Panc1 (cell line): ENCODE data around the gene PARD6G. TPM values are rescaled to one million over a fixed set of nuclear protein-coding genes. Genes with fewer than 3 reads are reported as not detected.

Experiments
- ATAC-seq: fragments of 200-7000 bp; cut with Tn5 transposase; 2 replicates; pipeline ENCODE4 v1.9.1; 2020; ENCODE audit warnings: mild to moderate bottlenecking, moderate library complexity
- BruUV-seq: library from RNA; stranded (reverse); fragments of 400-500 nt; replicated peaks from 2 replicates; lab custom pipeline; 2021; lab: Mats Ljungman, UMichigan
- CTCF ChIA-PET: fragments of 300-600 bp; sonication (Branson Sonifier 250); formaldehyde crosslinking; loops from one replicate; lab custom pipeline; 2022; ENCODE audit warnings: antibody characterized with exemption; lab: Charles Lee
- POLR2A ChIA-PET: fragments of 300-600 bp; sonication (Branson Sonifier 250); formaldehyde crosslinking; loops from one replicate; lab custom pipeline; 2022; ENCODE audit warnings: antibody characterized with exemption; lab: Charles Lee
- DNase-seq: peaks from one replicate; pipeline ENCODE4 v3.0.0-alpha.2; 2010; ENCODE audit warnings: low read depth, low spot score
- H3K27ac ChIP-seq: 2 replicates; pipeline ENCODE4 v1.5.1; 2011; ENCODE audit warnings: mild to moderate bottlenecking, low read length, inconsistent platforms
- H3K27me3 ChIP-seq: fragments of 200-500 bp; sonication (Bioruptor generic); 2 replicates; pipeline ENCODE4 v1.6.0; 2014; ENCODE audit warnings: low read length, inconsistent platforms; ENCODE audit not compliant: control insufficient read depth, insufficient read depth
- H3K36me3 ChIP-seq: fragments of 200-500 bp; sonication (Bioruptor generic); 2 replicates; pipeline ENCODE4 v1.5.1; 2014; ENCODE audit warnings: inconsistent platforms, mild to moderate bottlenecking, low read length, moderate library complexity; ENCODE audit not compliant: control insufficient read depth, insufficient read depth
- H3K4me1 ChIP-seq: 2 replicates; pipeline ENCODE4 v1.5.1; 2011; ENCODE audit warnings: inconsistent platforms, mild to moderate bottlenecking, low read length, moderate library complexity; ENCODE audit not compliant: control insufficient read depth, insufficient read depth
- H3K4me3 ChIP-seq, 2 experiments: 2 replicates each; pipeline ENCODE4 v1.5.1; 2011 to 2012; ENCODE audit warnings: low read depth in 2 of 2, low read length in 2 of 2, mild to moderate bottlenecking in 2 of 2, inconsistent platforms in 1 of 2, moderate library complexity in 1 of 2
- H3K9me3 ChIP-seq: fragments of 200-500 bp; sonication (Bioruptor generic); 2 replicates; pipeline ENCODE4 v1.5.1; 2014; ENCODE audit warnings: low read depth, mild to moderate bottlenecking, inconsistent platforms, low read length, moderate library complexity; ENCODE audit not compliant: control insufficient read depth, insufficient read depth
- POLR2AphosphoS5 ChIP-seq: IDR thresholded peaks from 2 replicates; pipeline ENCODE4 v1.6.1; 2012; ENCODE audit warnings: mild to moderate bottlenecking, low read depth, low read length, moderate library complexity
- REST ChIP-seq, 2 experiments: IDR thresholded peaks; 2 replicates each; pipeline ENCODE4 v1.6.1; 2011 to 2012; ENCODE audit warnings: low read depth in 2 of 2, control low read depth in 1 of 2, low read length in 1 of 2, mild to moderate bottlenecking in 1 of 2, moderate library complexity in 1 of 2; ENCODE audit not compliant: insufficient read depth in 1 of 2
- SIN3A ChIP-seq: IDR thresholded peaks from 2 replicates; pipeline ENCODE4 v1.6.1; 2012; ENCODE audit warnings: low read depth, mild to moderate bottlenecking, low read length, moderate library complexity, borderline replicate concordance; ENCODE audit not compliant: insufficient read depth
- TCF7L2 ChIP-seq: IDR thresholded peaks from 2 replicates; pipeline ENCODE4 v1.6.1; 2011; ENCODE audit warnings: mild to moderate bottlenecking, low read depth, low read length, inconsistent platforms
- in situ Hi-C: cut with HindIII; loops from 2 replicates; pipeline ENCODE4 v1.10.0; 2016; ENCODE audit warnings: low sequenced_read_pairs, low pct_unique_long_range_greater_than_20kb
- intact Hi-C: fragments of 100-400 bp; cut with micrococcal nuclease; formaldehyde crosslinking; loops from one replicate; pipeline ENCODE4 v1.10.0; 2022; ENCODE audit not compliant: unreplicated experiment
- total RNA-seq: library from RNA; stranded (reverse); gene quantifications from one replicate; pipeline ENCODE4 v1.2.1, GENCODE V29; 2021; ENCODE audit not compliant: unreplicated experiment
- TF ChIP-seq, protein P1 (sequence below): fragments of 450-650 bp; IDR thresholded peaks from 2 replicates; pipeline ENCODE4 v1.5.1; 2017; ENCODE audit warnings: mild to moderate bottlenecking

Gene PARD6G
- total RNA-seq, 1 experiment from 2014 or later = 5.2 TPM

DNA sequence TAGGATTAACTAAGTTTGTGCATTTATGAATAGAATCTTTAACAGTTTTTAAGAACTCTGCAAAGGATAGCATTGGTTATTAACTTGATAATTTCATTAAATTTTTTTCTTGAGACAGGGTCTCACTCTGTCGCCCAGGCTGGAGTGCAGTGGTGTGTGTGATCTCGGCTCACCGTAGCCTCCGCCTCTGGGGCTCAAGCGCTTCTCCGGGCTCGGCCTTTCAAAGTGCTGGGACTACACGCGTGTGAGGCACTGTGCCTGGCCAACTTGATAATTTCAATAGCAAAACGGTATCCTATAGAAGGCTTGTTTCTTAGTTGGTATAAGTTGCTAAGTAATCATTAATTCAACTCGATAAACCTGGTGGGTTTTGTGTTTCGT lies 100.3 kb downstream of the PARD6G start:
- no peak for DNase-seq
- peak; percentile 79 for ATAC-seq
- TF ChIP-seq TCF7L2 = no peak
- TF ChIP-seq REST (IDR thresholded peaks at IDR 0.05; ENCODE audit: insufficient read depth in 1 of 2, low read depth in 2 of 2, low read length in 1 of 2) = no peak
- no peak for TF ChIP-seq POLR2AphosphoS5
- TF ChIP-seq, protein P1, sequence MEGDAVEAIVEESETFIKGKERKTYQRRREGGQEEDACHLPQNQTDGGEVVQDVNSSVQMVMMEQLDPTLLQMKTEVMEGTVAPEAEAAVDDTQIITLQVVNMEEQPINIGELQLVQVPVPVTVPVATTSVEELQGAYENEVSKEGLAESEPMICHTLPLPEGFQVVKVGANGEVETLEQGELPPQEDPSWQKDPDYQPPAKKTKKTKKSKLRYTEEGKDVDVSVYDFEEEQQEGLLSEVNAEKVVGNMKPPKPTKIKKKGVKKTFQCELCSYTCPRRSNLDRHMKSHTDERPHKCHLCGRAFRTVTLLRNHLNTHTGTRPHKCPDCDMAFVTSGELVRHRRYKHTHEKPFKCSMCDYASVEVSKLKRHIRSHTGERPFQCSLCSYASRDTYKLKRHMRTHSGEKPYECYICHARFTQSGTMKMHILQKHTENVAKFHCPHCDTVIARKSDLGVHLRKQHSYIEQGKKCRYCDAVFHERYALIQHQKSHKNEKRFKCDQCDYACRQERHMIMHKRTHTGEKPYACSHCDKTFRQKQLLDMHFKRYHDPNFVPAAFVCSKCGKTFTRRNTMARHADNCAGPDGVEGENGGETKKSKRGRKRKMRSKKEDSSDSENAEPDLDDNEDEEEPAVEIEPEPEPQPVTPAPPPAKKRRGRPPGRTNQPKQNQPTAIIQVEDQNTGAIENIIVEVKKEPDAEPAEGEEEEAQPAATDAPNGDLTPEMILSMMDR = no peak
- TF ChIP-seq SIN3A = no peak
- ChIA-PET POLR2A (interaction anchor here (0.7 to 0.8 kb wide), 2 partner anchors 17 to 113 kb away, joined by 3 read pairs; partner anchors contain the start of gene RBFA), CTCF (interaction anchor here (0.6 to 0.9 kb wide), 2 partner anchors 10 to 13 kb away, joined by 3 to 4 read pairs; no protein-coding TSS in a partner anchor)
- in situ Hi-C loops (no loop called here), intact Hi-C loops (loop anchor here (10.0 kb wide), 1 partner anchor 172 kb away; no protein-coding TSS in a partner anchor)
- Histone ChIP-seq H3K4me1 (peaks cover 19% of the 10 kb centered on the region), H3K9me3 (no peaks in the 10 kb centered on the region), H3K36me3 (no peaks in the 10 kb centered on the region), H3K27ac (peak overlapping the region; percentile 88), H3K27me3 (no peaks in the 10 kb centered on the region), H3K4me3 (peak overlapping the region; percentile 79 to 81)
- no TSS peak for BruUV-seq

GRCh38 chr18:80145196-80145804 lies 102.0 kb downstream of the PARD6G start:
- no TSS peak for BruUV-seq
- TF ChIP-seq TCF7L2 = no peak
- TF ChIP-seq REST (IDR thresholded peaks at IDR 0.05; ENCODE audit: insufficient read depth in 1 of 2, low read depth in 2 of 2, low read length in 1 of 2) = no peak
- TF ChIP-seq SIN3A = no peak
- TF ChIP-seq, protein P1 = no peak
- TF ChIP-seq POLR2AphosphoS5 = no peak
- in situ Hi-C loops = no loop called here
- Histone ChIP-seq H3K27me3 (no peaks in the 10 kb centered on the region), H3K4me3 (no peak overlapping the region), H3K4me1 (peaks cover 19% of the 10 kb centered on the region), H3K9me3 (no peaks in the 10 kb centered on the region), H3K36me3 (no peaks in the 10 kb centered on the region; the same call in 1 of the 2 replicates), H3K27ac (no peak overlapping the region)
- ChIA-PET CTCF (no interaction called here), POLR2A (no interaction called here)
- intact Hi-C loops = loop anchor here (10.0 kb wide), 1 partner anchor 170 kb away; no protein-coding TSS in a partner anchor
- ATAC-seq (no peak), DNase-seq (no peak)
